A549 treated with GW870086 at 1 μM for 4 hours (cell line): Measurements from ENCODE around the gene UBE2V1. TPM values are rescaled to one million over a fixed set of nuclear protein-coding genes. Genes with fewer than 3 reads are reported as not detected.

Experiments used
- total RNA-seq: library from RNA; stranded (reverse); fragments of 200-300 nt; extraction: Qiagen RNA extraction; gene quantifications from 5 replicates; pipeline ENCODE4 v1.2.3, GENCODE V29; 2022; ENCODE audit warnings: low read depth

UBE2V1 gene
- 105 to 127 TPM (median 110 TPM) in 5 replicates for total RNA-seq

GRCh38 chr20:50112512-50113419 lies at the start of gene UBE2V1:
UBE2V1 (minus strand) TSS chr20:50113150; CDS start chr20:50113128, 22 bp downstream.

GRCh38 chr20:50153500-50154377 lies 40.8 kb upstream of the UBE2V1 start, which contains the start of gene PEDS1:
PEDS1 (minus strand) TSS chr20:50153723; CDS start chr20:50153637, 86 bp downstream.

Other genes starting within 250 kb of the UBE2V1 start
- gene SPATA2, start 197.6 kb downstream of the UBE2V1 start, total RNA-seq, result 6.9 to 9.0 TPM (median 8.4 TPM) in 5 replicates
- gene RNF114, start 176.8 kb downstream of the UBE2V1 start, total RNA-seq, result 58.0 to 64.0 TPM (median 61.2 TPM) in 5 replicates
- 9.0 to 15.2 TPM (median 13.5 TPM) in 5 replicates for gene SNAI1, start 130.2 kb downstream of the UBE2V1 start, total RNA-seq
- 37.2 to 50.6 TPM (median 46.3 TPM) in 5 replicates for gene PEDS1, start 40.6 kb upstream of the UBE2V1 start, total RNA-seq
- gene CEBPB, start 77.7 kb upstream of the UBE2V1 start, total RNA-seq, result 166 to 272 TPM (median 257 TPM) in 5 replicates